ENCODE measurements around the gene ACAA1. TPM values are rescaled to one million over a fixed set of nuclear protein-coding genes. Genes with fewer than 3 reads are reported as not detected.

The ACAA1 gene
- total and polyA plus RNA-seq, 2 experiments from 2014 or later: 21.4 to 26.6 TPM

GRCh38 chr3:38121451-38121831, 15.5 kb downstream of the ACAA1 start:
- Mint-ChIP-seq H3K4me3 (no peak overlapping the region), H3K36me3 (ENCODE audit: low read depth) (peaks cover 40% of the 10 kb centered on the region), H3K4me1 (no peaks in the 10 kb centered on the region), H3K27me3 (ENCODE audit: insufficient read depth, low read depth, poor library complexity) (peaks cover 10% of the 10 kb centered on the region), H3K9me3 (no peaks in the 10 kb centered on the region; the same call in 2 of the 3 replicates), H3K27ac (no peak overlapping the region)
- Histone ChIP-seq H3K27me3 (ENCODE audit: insufficient read depth) (no peaks in the 10 kb centered on the region), H3K36me3 (ENCODE audit: insufficient read depth) (peaks cover 9% of the 10 kb centered on the region), H3K4me2 (no peak overlapping the region), H3K79me2 (replicated peaks; ENCODE audit: insufficient read depth) (no peaks in the 10 kb centered on the region), H3K4me1 (ENCODE audit: insufficient read depth) (no peaks in the 10 kb centered on the region), H2AFZ (no peak overlapping the region), H3K27ac (ENCODE audit: low read depth) (no peak overlapping the region), H3K4me3 (no peak overlapping the region), H4K20me1 (replicated peaks; ENCODE audit: insufficient read depth) (no peaks in the 10 kb centered on the region; the same call in 1 of the 2 replicates), H3F3A (replicated peaks; ENCODE audit: low read depth) (no peaks in the 10 kb centered on the region), H3K9me2 (ENCODE audit: insufficient read depth) (no peaks in the 10 kb centered on the region)
- TF ChIP-seq NANOG (IDR thresholded peaks at IDR 0.05; ENCODE audit: borderline replicate concordance): no peak
- no peak for TF ChIP-seq EZH2 (IDR thresholded peaks at IDR 0.05; ENCODE audit: low read depth, unreplicated experiment)
- TF ChIP-seq CREB1 (CRISPR knock-in tag; IDR thresholded peaks at IDR 0.05; ENCODE audit: low read depth): no peak
- TF ChIP-seq, protein P1, sequence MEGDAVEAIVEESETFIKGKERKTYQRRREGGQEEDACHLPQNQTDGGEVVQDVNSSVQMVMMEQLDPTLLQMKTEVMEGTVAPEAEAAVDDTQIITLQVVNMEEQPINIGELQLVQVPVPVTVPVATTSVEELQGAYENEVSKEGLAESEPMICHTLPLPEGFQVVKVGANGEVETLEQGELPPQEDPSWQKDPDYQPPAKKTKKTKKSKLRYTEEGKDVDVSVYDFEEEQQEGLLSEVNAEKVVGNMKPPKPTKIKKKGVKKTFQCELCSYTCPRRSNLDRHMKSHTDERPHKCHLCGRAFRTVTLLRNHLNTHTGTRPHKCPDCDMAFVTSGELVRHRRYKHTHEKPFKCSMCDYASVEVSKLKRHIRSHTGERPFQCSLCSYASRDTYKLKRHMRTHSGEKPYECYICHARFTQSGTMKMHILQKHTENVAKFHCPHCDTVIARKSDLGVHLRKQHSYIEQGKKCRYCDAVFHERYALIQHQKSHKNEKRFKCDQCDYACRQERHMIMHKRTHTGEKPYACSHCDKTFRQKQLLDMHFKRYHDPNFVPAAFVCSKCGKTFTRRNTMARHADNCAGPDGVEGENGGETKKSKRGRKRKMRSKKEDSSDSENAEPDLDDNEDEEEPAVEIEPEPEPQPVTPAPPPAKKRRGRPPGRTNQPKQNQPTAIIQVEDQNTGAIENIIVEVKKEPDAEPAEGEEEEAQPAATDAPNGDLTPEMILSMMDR (conservative IDR thresholded peaks at IDR 0.05; ENCODE audit: low read depth in 2 of 2): no peak
- TF ChIP-seq STAT1 (IDR thresholded peaks at IDR 0.05; ENCODE audit: unreplicated experiment): no peak
- TF ChIP-seq ZNF462 (CRISPR knock-in tag; IDR thresholded peaks at IDR 0.05): no peak
- TF ChIP-seq EZH2phosphoT487 (IDR thresholded peaks at IDR 0.05; ENCODE audit: unreplicated experiment): no peak
- TF ChIP-seq JUNB (IDR thresholded peaks at IDR 0.05; ENCODE audit: unreplicated experiment): no peak
- TF ChIP-seq ZNF331 (CRISPR knock-in tag; IDR thresholded peaks at IDR 0.05; ENCODE audit: low read depth): no peak
- no peak for ATAC-seq
- DNase-seq (ENCODE audit: low spot score): no peak

Data from GM23338 (cell line).